ENCODE measurements around the gene RHOBTB3. TPM values are rescaled to one million over a fixed set of nuclear protein-coding genes. Genes with fewer than 3 reads are reported as not detected.
A peak's percentile ranks its signal among the peaks of the same experiment; 100 is the strongest.

The RHOBTB3 gene
- total and polyA plus RNA-seq, 2 donors (not counting 1 experiment from before 2014, with no cell fraction given) = 337 to 338 TPM

- Histone ChIP-seq H3K9ac (ENCODE audit: insufficient read depth, low read length) (peak overlapping the region; percentile 57), H3K4me3 (replicated peaks in 1 of 4; ENCODE audit: control extremely low read depth in 1 of 4, insufficient read depth in 1 of 4, low read depth in 3 of 4, low read length in 4 of 4) (peak overlapping the region in 3 of 4 experiments; percentile 24 to 98 (median 94))
Measured at GRCh38 chr5:95823738-95824609, 92.8 kb downstream of the RHOBTB3 start.

GRCh38 chr5:95824747-95825146, 93.6 kb downstream of the RHOBTB3 start:
- Histone ChIP-seq H3K9me3 (ENCODE audit: control insufficient read depth, insufficient read depth, low read depth, low read length) (no peaks in the 10 kb centered on the region), H3K36me3 (ENCODE audit: control insufficient read depth, insufficient read depth, low read length) (no peaks in the 10 kb centered on the region), H2AFZ (ENCODE audit: low read length) (no peak overlapping the region), H3K4me1 (ENCODE audit: control insufficient read depth, extremely low read depth, insufficient read depth, low read length) (peaks cover 13% of the 10 kb centered on the region), H3K27ac (ENCODE audit: insufficient read depth, low read length) (peak overlapping the region; percentile 93), H3K27me3 (ENCODE audit: control insufficient read depth, insufficient read depth, low read length) (no peaks in the 10 kb centered on the region), H3K79me2 (ENCODE audit: control insufficient read depth, insufficient read depth, low read length) (peaks cover 25% of the 10 kb centered on the region), H3K9ac (ENCODE audit: insufficient read depth, low read length) (no peak overlapping the region), H3K4me3 (replicated peaks in 1 of 4; ENCODE audit: control extremely low read depth in 1 of 4, insufficient read depth in 1 of 4, low read depth in 3 of 4, low read length in 4 of 4) (no peak overlapping the region), H3K4me2 (ENCODE audit: extremely low read depth, insufficient read depth, low read length) (no peak overlapping the region), H4K20me1 (ENCODE audit: control insufficient read depth, extremely low read depth, insufficient read depth, low read length) (no peaks in the 10 kb centered on the region)
- no peak for DNase-seq (ENCODE audit: low read depth in 2 of 2)
- no peak for TF ChIP-seq CTCF (conservative IDR thresholded peaks at IDR 0.05 in 1 of 2, IDR thresholded peaks at IDR 0.05 in 1 of 2; ENCODE audit: low read depth in 1 of 2, low read length in 2 of 2)
- TF ChIP-seq EZH2 (IDR thresholded peaks at IDR 0.05; ENCODE audit: low read length, missing control alignments) = no peak

More at GRCh38 chr5:95823738-95824609, 92.8 kb downstream of the RHOBTB3 start:
- Histone ChIP-seq H3K4me1 (ENCODE audit: control insufficient read depth, extremely low read depth, insufficient read depth, low read length) (peaks cover 13% of the 10 kb centered on the region), H3K36me3 (ENCODE audit: control insufficient read depth, insufficient read depth, low read length) (no peaks in the 10 kb centered on the region), H3K79me2 (ENCODE audit: control insufficient read depth, insufficient read depth, low read length) (peaks cover 31% of the 10 kb centered on the region), H3K4me2 (ENCODE audit: extremely low read depth, insufficient read depth, low read length) (peak overlapping the region; percentile 83), H3K9me3 (ENCODE audit: control insufficient read depth, insufficient read depth, low read depth, low read length) (no peaks in the 10 kb centered on the region), H2AFZ (ENCODE audit: low read length) (peak overlapping the region; percentile 70), H4K20me1 (ENCODE audit: control insufficient read depth, extremely low read depth, insufficient read depth, low read length) (no peaks in the 10 kb centered on the region), H3K27me3 (ENCODE audit: control insufficient read depth, insufficient read depth, low read length) (no peaks in the 10 kb centered on the region), H3K27ac (ENCODE audit: insufficient read depth, low read length) (peak overlapping the region; percentile 93)
- DNase-seq (ENCODE audit: low read depth in 2 of 2) = peak; percentile 93 to 96
- TF ChIP-seq EZH2 (IDR thresholded peaks at IDR 0.05; ENCODE audit: low read length, missing control alignments) (no peak), CTCF (conservative IDR thresholded peaks at IDR 0.05 in 1 of 2, IDR thresholded peaks at IDR 0.05 in 1 of 2; ENCODE audit: low read depth in 1 of 2, low read length in 2 of 2) (no peak)

DNA sequence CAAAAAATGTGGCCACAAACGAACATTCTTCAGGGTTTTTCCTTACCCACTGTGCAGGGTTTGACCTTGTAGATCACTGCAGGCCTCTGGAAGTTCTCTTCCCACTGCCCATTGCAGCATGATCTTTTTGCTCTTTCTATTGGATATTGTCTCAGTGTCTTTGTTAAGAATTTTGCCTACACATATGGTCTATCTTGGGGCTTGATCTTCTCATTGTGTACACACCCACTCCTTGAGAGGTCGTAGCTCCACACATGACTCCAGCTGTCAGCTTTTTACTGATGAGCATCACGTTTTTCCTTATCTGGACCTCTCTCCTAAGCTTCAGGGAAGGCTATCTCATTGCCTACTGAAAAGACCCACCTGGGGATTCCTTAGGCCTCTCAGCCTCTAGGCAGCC, 94.4 kb downstream of the RHOBTB3 start:
- Histone ChIP-seq H3K9ac (ENCODE audit: insufficient read depth, low read length) (no peak overlapping the region), H3K4me3 (replicated peaks in 1 of 4; ENCODE audit: control extremely low read depth in 1 of 4, insufficient read depth in 1 of 4, low read depth in 3 of 4, low read length in 4 of 4) (no peak overlapping the region), H3K27me3 (ENCODE audit: control insufficient read depth, insufficient read depth, low read length) (no peaks in the 10 kb centered on the region), H2AFZ (ENCODE audit: low read length) (no peak overlapping the region), H3K79me2 (ENCODE audit: control insufficient read depth, insufficient read depth, low read length) (peaks cover 18% of the 10 kb centered on the region), H3K4me1 (ENCODE audit: control insufficient read depth, extremely low read depth, insufficient read depth, low read length) (peaks cover 13% of the 10 kb centered on the region), H4K20me1 (ENCODE audit: control insufficient read depth, extremely low read depth, insufficient read depth, low read length) (no peaks in the 10 kb centered on the region), H3K4me2 (ENCODE audit: extremely low read depth, insufficient read depth, low read length) (no peak overlapping the region), H3K27ac (ENCODE audit: insufficient read depth, low read length) (no peak overlapping the region), H3K36me3 (ENCODE audit: control insufficient read depth, insufficient read depth, low read length) (no peaks in the 10 kb centered on the region), H3K9me3 (ENCODE audit: control insufficient read depth, insufficient read depth, low read depth, low read length) (no peaks in the 10 kb centered on the region)
- no peak for DNase-seq (ENCODE audit: low read depth in 2 of 2)
- TF ChIP-seq CTCF (conservative IDR thresholded peaks at IDR 0.05 in 1 of 2, IDR thresholded peaks at IDR 0.05 in 1 of 2; ENCODE audit: low read depth in 1 of 2, low read length in 2 of 2) (no peak), EZH2 (IDR thresholded peaks at IDR 0.05; ENCODE audit: low read length, missing control alignments) (no peak)

Data from fibroblast of lung (primary cell).